PC-3 (cell line): Measurements from ENCODE around the gene ANKRD53. TPM values are rescaled to one million over a fixed set of nuclear protein-coding genes. Genes with fewer than 3 reads are reported as not detected.
"Not testable (repeated sequence)": the region's sequence is repeated elsewhere in the genome, so short reads cannot be mapped to it uniquely, and the experiment has no call there.

Source experiments
- ATAC-seq: fragments of 200-7000 bp; cut with Tn5 transposase; 2 replicates; pipeline ENCODE4 v1.9.1; 2020; ENCODE audit warnings: mild to moderate bottlenecking, moderate library complexity
- BruUV-seq: library from RNA; stranded (reverse); fragments of 400-500 nt; replicated peaks from 2 replicates; lab custom pipeline; 2021; lab: Mats Ljungman, UMichigan
- CTCF ChIA-PET: fragments of 300-600 bp; sonication (Branson Sonifier 250); formaldehyde crosslinking; loops from one replicate; lab custom pipeline; 2022; ENCODE audit warnings: antibody characterized with exemption; lab: Charles Lee
- POLR2A ChIA-PET: fragments of 300-600 bp; sonication (Branson Sonifier 250); formaldehyde crosslinking; loops from one replicate; lab custom pipeline; 2022; ENCODE audit warnings: antibody characterized with exemption; ENCODE audit not compliant: unreplicated experiment; lab: Charles Lee
- DNase-seq: peaks from one replicate; pipeline ENCODE4 v3.0.0-alpha.2; 2015
- H2AFZ ChIP-seq: fragments of 300-600 bp; sonication (generic); 2 replicates; pipeline ENCODE4 v1.6.0; 2016; ENCODE audit warnings: antibody characterized with exemption, low read length
- H3F3A ChIP-seq: fragments of 300-600 bp; sonication (generic); one replicate; pipeline ENCODE4 v1.6.0; 2017; ENCODE audit warnings: antibody characterized with exemption, low read length, control low read depth, mild to moderate bottlenecking; ENCODE audit not compliant: unreplicated experiment
- H3K27ac ChIP-seq: fragments of 300-600 bp; sonication (generic); 2 replicates; pipeline ENCODE4 v1.5.1; 2016; ENCODE audit warnings: mild to moderate bottlenecking, low read length
- H3K27me3 ChIP-seq: fragments of 300-600 bp; sonication (generic); 2 replicates; pipeline ENCODE4 v1.6.1; 2016; ENCODE audit warnings: low read length, mixed read lengths
- H3K36me3 ChIP-seq: fragments of 300-600 bp; sonication (generic); 2 replicates; pipeline ENCODE4 v1.6.1; 2016; ENCODE audit warnings: low read depth, mixed run types, low read length, mixed read lengths
- H3K4me1 ChIP-seq: fragments of 300-600 bp; sonication (generic); 2 replicates; pipeline ENCODE4 v1.5.1; 2016; ENCODE audit warnings: low read length; ENCODE audit not compliant: insufficient read depth
- H3K4me2 ChIP-seq: fragments of 300-600 bp; sonication (generic); 2 replicates; pipeline ENCODE4 v1.6.0; 2016; ENCODE audit warnings: low read length
- H3K4me3 ChIP-seq: fragments of 300-600 bp; sonication (generic); 2 replicates; pipeline ENCODE4 v1.5.1; 2016; ENCODE audit warnings: mild to moderate bottlenecking, low read length, mixed read lengths
- H3K79me2 ChIP-seq: fragments of 300-600 bp; sonication (generic); 2 replicates; pipeline ENCODE4 v1.6.1; 2017; ENCODE audit warnings: low read length, mixed read lengths
- H3K9ac ChIP-seq: fragments of 300-600 bp; sonication (generic); 2 replicates; pipeline ENCODE4 v1.6.0; 2016; ENCODE audit warnings: mild to moderate bottlenecking, low read length
- H3K9me2 ChIP-seq: fragments of 300-600 bp; sonication (generic); replicated peaks from 2 replicates; pipeline ENCODE4 v1.6.1; 2016; ENCODE audit warnings: mixed run types, low read length, mixed read lengths
- H3K9me3 ChIP-seq: fragments of 300-600 bp; sonication (generic); 2 replicates; pipeline ENCODE4 v1.6.1; 2016; ENCODE audit warnings: low read length, mixed read lengths
- H4K20me1 ChIP-seq: fragments of 300-600 bp; sonication (generic); 2 replicates; pipeline ENCODE4 v1.6.1; 2016; ENCODE audit warnings: low read length, mixed read lengths
- EZH2 ChIP-seq: fragments of 300-600 bp; sonication (generic); IDR thresholded peaks from one replicate; pipeline ENCODE4 v1.6.1; 2017; ENCODE audit warnings: antibody characterized with exemption, mild to moderate bottlenecking, low read length; ENCODE audit not compliant: unreplicated experiment
- EZH2phosphoT487 ChIP-seq: fragments of 300-600 bp; sonication (generic); IDR thresholded peaks from 2 replicates; pipeline ENCODE4 v1.6.1; 2018; ENCODE audit warnings: mild to moderate bottlenecking, antibody characterized with exemption, low read length, borderline replicate concordance
- intact Hi-C: fragments of 100-400 bp; cut with micrococcal nuclease; formaldehyde crosslinking; loops from 2 replicates; pipeline ENCODE4 v1.9.0; 2023
- total RNA-seq: library from RNA; depleted of rRNA; stranded (reverse); fragments of >200 nt; gene quantifications from 2 replicates; pipeline ENCODE4 v1.2.3, GENCODE V29; 2014
- TF ChIP-seq, protein P1 (sequence below): fragments of 300-600 bp; sonication (generic); conservative IDR thresholded peaks from 2 replicates; pipeline ENCODE4 v1.5.1; 2017; ENCODE audit warnings: antibody characterized with exemption, low read depth, mild to moderate bottlenecking, low read length

The ANKRD53 gene
- total RNA-seq, 1 experiment from 2014 or later: not detected

DNA sequence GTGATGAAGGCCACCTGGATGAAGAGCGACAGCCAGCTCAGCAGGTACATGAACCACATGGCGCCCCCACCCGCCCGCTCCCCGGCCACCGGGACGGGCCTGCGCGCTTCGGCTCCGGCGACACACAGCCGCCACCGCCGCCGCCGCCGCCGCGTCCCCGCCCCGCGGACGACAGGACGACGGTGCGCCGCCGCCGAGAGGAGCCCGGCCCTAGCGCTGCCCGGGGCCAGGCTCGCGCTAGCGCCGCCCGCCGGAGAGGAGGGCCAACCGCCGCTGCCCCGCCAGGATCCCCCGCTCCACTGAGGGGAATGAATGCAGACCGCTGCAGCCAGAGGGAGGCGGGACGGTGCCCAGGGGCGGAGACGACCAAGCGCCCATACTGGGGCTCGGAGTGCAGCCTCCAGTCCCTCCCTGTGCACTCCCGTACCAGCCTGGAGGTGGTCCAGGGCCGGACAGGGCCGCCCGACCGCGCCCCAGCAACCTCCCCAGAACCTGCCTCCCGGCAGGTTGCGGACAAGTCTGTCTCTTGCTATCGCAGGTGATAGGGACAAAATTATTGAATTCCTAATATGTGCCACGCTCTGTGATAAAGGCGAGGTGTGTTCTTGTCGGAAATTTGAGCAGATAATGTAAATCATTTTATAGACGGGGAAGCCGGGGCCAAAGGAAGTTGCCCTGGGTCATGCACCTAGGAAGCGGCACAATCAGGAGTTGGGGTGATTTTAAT, 16.4 kb downstream of the ANKRD53 start, which contains the start of gene TEX261:
Gene TEX261, minus strand, starts transcription at position 175 of the 727 bp plus-strand sequence. Its CDS starts 116 bp downstream, at position 59.
- Histone ChIP-seq H3K4me2 (peak within 1 kb of the TSS; percentile 94), H4K20me1 (peaks cover 14% of the 10 kb centered on the region; the same call in 1 of the 2 replicates), H3K79me2 (peaks cover 30% of the 10 kb centered on the region), H3K9me3 (no peaks in the 10 kb centered on the region), H3K27ac (no peak within 1 kb of the TSS), H3K4me1 (peaks cover 11% of the 10 kb centered on the region), H3F3A (no peaks in the 10 kb centered on the region), H2AFZ (peak within 1 kb of the TSS; percentile 95), H3K4me3 (peak within 1 kb of the TSS; percentile 83), H3K9ac (peak within 1 kb of the TSS; percentile 92), H3K36me3 (peaks cover 3% of the 10 kb centered on the region; the same call in 1 of the 2 replicates), H3K9me2 (no peaks in the 10 kb centered on the region), H3K27me3 (no peaks in the 10 kb centered on the region)
- intact Hi-C loops: no loop called here
- TF ChIP-seq EZH2 (no peak), EZH2phosphoT487 (no peak)
- TF ChIP-seq, protein P1, sequence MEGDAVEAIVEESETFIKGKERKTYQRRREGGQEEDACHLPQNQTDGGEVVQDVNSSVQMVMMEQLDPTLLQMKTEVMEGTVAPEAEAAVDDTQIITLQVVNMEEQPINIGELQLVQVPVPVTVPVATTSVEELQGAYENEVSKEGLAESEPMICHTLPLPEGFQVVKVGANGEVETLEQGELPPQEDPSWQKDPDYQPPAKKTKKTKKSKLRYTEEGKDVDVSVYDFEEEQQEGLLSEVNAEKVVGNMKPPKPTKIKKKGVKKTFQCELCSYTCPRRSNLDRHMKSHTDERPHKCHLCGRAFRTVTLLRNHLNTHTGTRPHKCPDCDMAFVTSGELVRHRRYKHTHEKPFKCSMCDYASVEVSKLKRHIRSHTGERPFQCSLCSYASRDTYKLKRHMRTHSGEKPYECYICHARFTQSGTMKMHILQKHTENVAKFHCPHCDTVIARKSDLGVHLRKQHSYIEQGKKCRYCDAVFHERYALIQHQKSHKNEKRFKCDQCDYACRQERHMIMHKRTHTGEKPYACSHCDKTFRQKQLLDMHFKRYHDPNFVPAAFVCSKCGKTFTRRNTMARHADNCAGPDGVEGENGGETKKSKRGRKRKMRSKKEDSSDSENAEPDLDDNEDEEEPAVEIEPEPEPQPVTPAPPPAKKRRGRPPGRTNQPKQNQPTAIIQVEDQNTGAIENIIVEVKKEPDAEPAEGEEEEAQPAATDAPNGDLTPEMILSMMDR: peak; percentile 49
- DNase-seq (peak; percentile 92), ATAC-seq (peak; percentile 92)
- ChIA-PET CTCF (no interaction called here), POLR2A (no interaction called here)
- no TSS peak for BruUV-seq

DNA sequence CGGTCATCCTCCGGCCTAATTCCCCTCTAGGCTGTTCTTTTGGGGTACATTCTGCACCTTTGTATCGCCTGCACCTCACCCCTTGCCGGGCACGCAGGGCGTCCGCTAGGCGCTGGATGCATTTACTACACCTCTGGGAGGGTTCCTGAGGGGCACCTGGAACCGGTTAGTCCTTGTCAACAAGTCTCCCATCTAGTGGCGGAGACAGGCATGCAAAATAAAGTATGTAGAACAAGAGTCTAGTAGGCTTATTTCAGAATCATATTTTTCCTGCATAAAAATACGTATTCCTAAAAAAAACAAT, 16.9 kb downstream of the ANKRD53 start:
- H3K4me2 ChIP-seq: peak overlapping the region; percentile 94
- peaks cover 30% of the 10 kb centered on the region for H3K79me2 ChIP-seq
- DNase-seq (peak; percentile 69), ATAC-seq (peak; percentile 53)
- TF ChIP-seq EZH2: no peak
- no peak for TF ChIP-seq EZH2phosphoT487
- TF ChIP-seq, protein P1: peak; percentile 62
- peaks cover 11% of the 10 kb centered on the region for H3K4me1 ChIP-seq
- peak overlapping the region; percentile 95 for H2AFZ ChIP-seq
- CTCF ChIA-PET: no interaction called here
- H3K9ac ChIP-seq: peak overlapping the region; percentile 41
- H3K36me3 ChIP-seq: peaks cover 3% of the 10 kb centered on the region; the same call in 1 of the 2 replicates
- H3K27ac ChIP-seq: no peak overlapping the region
- no TSS peak for BruUV-seq
- H3K9me3 ChIP-seq: no peaks in the 10 kb centered on the region
- H3F3A ChIP-seq: no peaks in the 10 kb centered on the region
- no peaks in the 10 kb centered on the region for H3K9me2 ChIP-seq
- POLR2A ChIA-PET: no interaction called here
- H3K27me3 ChIP-seq: no peaks in the 10 kb centered on the region
- H3K4me3 ChIP-seq: peak overlapping the region; percentile 83
- intact Hi-C loops: no loop called here
- peaks cover 14% of the 10 kb centered on the region; the same call in 1 of the 2 replicates for H4K20me1 ChIP-seq

DNA sequence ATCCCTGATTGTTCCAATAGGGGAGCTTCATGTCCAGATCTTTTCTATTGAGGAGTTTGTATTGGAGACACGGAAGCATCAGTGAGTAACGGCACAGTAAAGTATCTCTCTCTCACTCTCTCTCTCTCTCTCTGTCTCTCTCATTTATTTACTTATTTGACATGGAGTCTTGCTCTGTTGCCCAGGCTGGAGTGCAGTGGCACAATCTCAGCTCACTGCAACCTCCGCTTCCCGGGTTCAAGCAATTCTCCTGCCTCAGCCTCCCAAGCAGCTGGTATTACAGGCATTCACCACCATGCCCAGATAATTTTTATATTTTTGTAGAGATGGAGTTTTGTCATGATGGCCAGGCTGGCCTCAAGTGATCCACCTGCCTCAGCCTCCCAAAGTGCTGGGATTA, 20.5 kb downstream of the ANKRD53 start:
- H3K9ac ChIP-seq, H3K27ac ChIP-seq, POLR2A ChIA-PET, H3K9me2 ChIP-seq, H4K20me1 ChIP-seq, H3K4me1 ChIP-seq, CTCF ChIA-PET, DNase-seq, H3F3A ChIP-seq, H3K9me3 ChIP-seq, H3K79me2 ChIP-seq, intact Hi-C loops, H3K4me3 ChIP-seq, H3K36me3 ChIP-seq, H3K4me2 ChIP-seq, H2AFZ ChIP-seq, BruUV-seq, H3K27me3 ChIP-seq, ATAC-seq: not testable (repeated sequence)
